ENCODE results near the gene PRKAG3. TPM values are rescaled to one million over a fixed set of nuclear protein-coding genes. Genes with fewer than 3 reads are reported as not detected.
A peak's percentile ranks its signal among the peaks of the same experiment; 100 is the strongest.

PRKAG3 gene
- total RNA-seq, 1 donor from 2014 or later, result not detected

- DNase-seq (ENCODE audit: low spot score), result no peak
Observed at GRCh38 chr2:218839888-218840287, 8.3 kb upstream of the PRKAG3 start.

GRCh38 chr2:218839430-218839829 is 7.8 kb upstream of the PRKAG3 start:
- no peak for DNase-seq (ENCODE audit: low spot score)

GRCh38 chr2:218837495-218837894 is 5.9 kb upstream of the PRKAG3 start:
- DNase-seq (ENCODE audit: low spot score), result no peak

GRCh38 chr2:218834685-218835084 is 3.1 kb upstream of the PRKAG3 start:
- peak; percentile 57 for DNase-seq (ENCODE audit: low spot score)

GRCh38 chr2:218833023-218833609 is 1.5 kb upstream of the PRKAG3 start:
- DNase-seq (ENCODE audit: low spot score), result peak; percentile 51

GRCh38 chr2:218832520-218832919 is 917 bp upstream of the PRKAG3 start:
- peak; percentile 67 for DNase-seq (ENCODE audit: low spot score)

GRCh38 chr2:218832081-218832480 is 478 bp upstream of the PRKAG3 start:
- DNase-seq (ENCODE audit: low spot score), result no peak

GRCh38 chr2:218830526-218831306 is 887 bp downstream of the PRKAG3 start:
- peak; percentile 47 for DNase-seq (ENCODE audit: low spot score)

GRCh38 chr2:218829868-218830451 is 1.6 kb downstream of the PRKAG3 start:
- DNase-seq (ENCODE audit: low spot score), result peak; percentile 78

GRCh38 chr2:218828477-218828778 is 3.2 kb downstream of the PRKAG3 start:
- DNase-seq (ENCODE audit: low spot score), result peak; percentile 64

GRCh38 chr2:218827701-218828476 is 3.7 kb downstream of the PRKAG3 start:
- DNase-seq (ENCODE audit: low spot score), result peak; percentile 53

- DNase-seq (ENCODE audit: low spot score), result peak; percentile 87
Observed at GRCh38 chr2:218826791-218827190, 4.8 kb downstream of the PRKAG3 start.

- DNase-seq (ENCODE audit: low spot score), result no peak
Observed at GRCh38 chr2:218824004-218824403, 7.6 kb downstream of the PRKAG3 start.

GRCh38 chr2:218823196-218823855 is 8.3 kb downstream of the PRKAG3 start:
- no peak for DNase-seq (ENCODE audit: low spot score)

- no peak for DNase-seq (ENCODE audit: low spot score)
Observed at GRCh38 chr2:218822622-218823021, 9.0 kb downstream of the PRKAG3 start.

GRCh38 chr2:218821605-218822211 is 9.9 kb downstream of the PRKAG3 start:
- no peak for DNase-seq (ENCODE audit: low spot score)

- DNase-seq (ENCODE audit: low spot score), result no peak
Observed at GRCh38 chr2:218820746-218821369, 10.7 kb downstream of the PRKAG3 start.

- no peak for DNase-seq (ENCODE audit: low spot score)
Observed at GRCh38 chr2:218819093-218819492, 12.5 kb downstream of the PRKAG3 start.

GRCh38 chr2:218816561-218817011 is 15.0 kb downstream of the PRKAG3 start:
- DNase-seq (ENCODE audit: low spot score), result no peak

GRCh38 chr2:218815649-218816048 is 16.0 kb downstream of the PRKAG3 start:
- DNase-seq (ENCODE audit: low spot score), result no peak

All from mesenteric fat pad (tissue), 1 donor.